ENCODE results near the gene TCF7L2.

The TCF7L2 gene

DNA sequence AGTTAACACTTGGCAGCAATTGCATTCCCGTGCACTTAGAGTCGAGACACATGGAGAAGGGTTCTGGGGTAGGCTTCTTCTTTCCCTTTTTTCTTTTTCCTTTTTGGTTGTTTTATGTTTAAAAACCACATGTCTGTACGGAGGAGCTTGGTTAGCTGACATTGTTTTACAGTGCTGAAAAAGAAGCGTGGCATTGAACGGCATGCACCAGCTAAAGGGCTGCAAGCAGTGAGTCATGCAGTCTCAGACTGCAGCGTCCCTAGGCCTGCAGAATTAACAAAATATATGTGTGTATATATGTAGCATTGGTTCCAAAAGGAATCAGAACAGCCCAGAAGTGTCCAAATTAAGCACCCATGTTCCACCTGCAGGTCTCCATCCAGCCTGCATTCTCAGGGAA, 211.0 kb downstream of the TCF7L2 start:
- no peak for DNase-seq

GRCh38 chr10:113162960-113163359, 212.9 kb downstream of the TCF7L2 start:
- no peak for DNase-seq

DNA sequence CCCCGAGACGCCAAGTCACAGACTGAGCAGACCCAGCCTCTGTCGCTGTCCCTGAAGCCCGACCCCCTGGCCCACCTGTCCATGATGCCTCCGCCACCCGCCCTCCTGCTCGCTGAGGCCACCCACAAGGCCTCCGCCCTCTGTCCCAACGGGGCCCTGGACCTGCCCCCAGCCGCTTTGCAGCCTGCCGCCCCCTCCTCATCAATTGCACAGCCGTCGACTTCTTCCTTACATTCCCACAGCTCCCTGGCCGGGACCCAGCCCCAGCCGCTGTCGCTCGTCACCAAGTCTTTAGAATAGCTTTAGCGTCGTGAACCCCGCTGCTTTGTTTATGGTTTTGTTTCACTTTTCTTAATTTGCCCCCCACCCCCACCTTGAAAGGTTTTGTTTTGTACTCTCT, 215.6 kb downstream of the TCF7L2 start:
- no peak for DNase-seq

DNA sequence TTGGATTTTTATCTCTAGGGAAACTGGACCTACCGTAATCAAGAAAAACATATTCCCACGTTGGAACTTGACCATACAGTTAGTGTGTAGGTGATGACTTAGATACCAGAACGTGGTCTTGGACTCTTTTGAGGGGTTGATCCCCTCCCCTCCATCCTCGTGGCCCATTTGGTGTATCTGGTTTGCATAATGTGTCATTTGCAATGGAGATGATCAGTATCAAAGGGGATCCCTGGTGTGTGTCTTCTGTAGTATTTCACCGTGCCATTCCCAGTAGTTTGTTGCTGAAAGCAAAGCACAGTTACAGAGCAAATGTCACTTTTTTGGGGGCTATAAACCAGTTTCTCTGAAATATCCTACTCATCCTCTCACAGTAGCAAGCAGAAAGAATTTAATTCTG, 217.7 kb downstream of the TCF7L2 start:
- no peak for DNase-seq

DNA sequence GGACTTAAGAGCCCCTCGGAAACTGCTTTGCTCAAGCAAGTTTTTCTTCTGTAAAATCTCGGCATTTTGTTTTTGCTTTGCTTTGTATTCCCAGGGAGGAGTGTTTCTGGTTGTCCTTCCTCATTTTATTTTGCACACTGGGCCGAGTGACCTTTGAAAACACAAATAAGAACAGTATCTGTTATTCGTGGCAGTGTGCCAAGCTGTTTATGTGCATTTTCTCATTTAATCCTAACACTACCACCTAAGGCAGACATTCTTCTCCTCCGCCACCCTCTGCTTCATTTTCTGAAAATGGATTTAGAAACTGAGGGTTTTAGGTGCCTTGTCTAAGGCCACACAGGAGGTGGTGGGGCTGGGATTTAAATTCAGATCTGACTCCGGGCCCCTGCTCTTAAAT, 218.5 kb downstream of the TCF7L2 start:
- DNase-seq: no peak

DNA sequence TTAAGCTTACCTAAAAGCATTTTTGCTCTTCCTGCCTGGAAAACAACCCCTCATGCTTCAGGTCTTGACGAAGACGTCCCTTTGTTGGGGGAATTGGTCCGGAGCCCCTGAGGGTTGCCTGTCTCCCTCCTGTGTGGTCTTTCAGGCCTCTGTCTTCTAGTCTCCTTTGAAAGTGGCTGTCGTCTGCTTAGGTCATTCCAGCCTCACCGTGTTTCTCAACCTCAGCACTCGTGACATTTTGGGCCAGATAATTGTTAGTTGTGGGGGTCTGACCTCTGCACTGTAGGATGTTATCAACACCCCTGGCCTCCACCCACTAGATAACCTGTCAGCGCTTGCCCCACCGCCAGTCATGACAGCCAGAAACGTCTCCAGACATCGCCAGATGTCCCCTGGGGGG, 219.1 kb downstream of the TCF7L2 start:
- DNase-seq: no peak

DNA sequence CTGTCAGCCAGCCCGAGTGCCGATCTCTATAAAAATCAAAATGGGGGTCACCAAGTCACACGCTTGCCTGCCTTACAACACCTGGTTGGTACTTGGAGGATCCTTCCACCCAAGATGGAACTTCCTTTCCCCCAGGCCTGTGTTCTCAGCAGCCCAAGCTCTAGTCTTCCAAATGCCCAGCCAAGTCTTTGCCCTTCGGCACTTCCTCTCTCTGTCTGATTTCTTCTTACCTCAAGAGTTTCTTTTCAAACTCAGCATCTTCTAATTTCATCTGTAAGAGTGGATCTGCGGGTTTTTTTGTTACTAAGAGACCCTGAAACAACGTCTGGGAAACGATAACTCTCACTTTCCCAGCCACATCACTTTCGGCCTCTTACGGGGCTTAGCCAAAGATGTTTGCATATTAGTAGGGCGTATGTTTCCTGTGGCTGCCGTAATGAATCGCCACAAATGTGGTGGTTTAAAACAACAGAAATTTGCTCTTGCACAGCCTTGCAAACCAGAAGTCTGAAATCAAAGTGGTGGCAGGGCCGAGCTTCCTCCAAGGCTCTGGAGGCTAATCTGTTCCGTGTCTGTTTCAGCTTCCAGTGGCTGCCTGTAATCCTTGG, 219.9 kb downstream of the TCF7L2 start:
- no peak for DNase-seq

DNA sequence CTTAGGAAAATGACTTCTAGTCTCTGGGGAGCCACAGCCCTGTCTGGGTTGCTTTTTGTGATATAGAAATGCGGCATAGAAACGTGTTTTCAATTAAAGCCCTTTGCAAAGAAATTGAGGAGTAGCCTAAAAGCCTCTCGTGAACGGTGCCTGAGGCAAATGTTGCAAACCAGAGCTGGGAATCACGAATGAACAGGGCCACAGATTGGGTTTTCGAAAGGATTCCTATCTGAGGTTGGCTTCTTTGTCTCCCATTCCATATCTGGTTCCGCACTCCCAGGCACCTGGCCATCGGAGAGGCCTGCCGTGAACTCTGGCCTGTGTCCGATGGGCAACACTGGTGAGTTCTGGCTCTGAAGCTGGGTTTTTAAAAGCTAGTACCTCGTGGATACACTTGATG, 221.6 kb downstream of the TCF7L2 start:
- no peak for DNase-seq

GRCh38 chr10:113175176-113175575, 225.1 kb downstream of the TCF7L2 start:
- DNase-seq: no peak

- no peak for DNase-seq
These were observed 226.0 kb downstream of the TCF7L2 start for GRCh38 chr10:113175756-113176651.

DNA sequence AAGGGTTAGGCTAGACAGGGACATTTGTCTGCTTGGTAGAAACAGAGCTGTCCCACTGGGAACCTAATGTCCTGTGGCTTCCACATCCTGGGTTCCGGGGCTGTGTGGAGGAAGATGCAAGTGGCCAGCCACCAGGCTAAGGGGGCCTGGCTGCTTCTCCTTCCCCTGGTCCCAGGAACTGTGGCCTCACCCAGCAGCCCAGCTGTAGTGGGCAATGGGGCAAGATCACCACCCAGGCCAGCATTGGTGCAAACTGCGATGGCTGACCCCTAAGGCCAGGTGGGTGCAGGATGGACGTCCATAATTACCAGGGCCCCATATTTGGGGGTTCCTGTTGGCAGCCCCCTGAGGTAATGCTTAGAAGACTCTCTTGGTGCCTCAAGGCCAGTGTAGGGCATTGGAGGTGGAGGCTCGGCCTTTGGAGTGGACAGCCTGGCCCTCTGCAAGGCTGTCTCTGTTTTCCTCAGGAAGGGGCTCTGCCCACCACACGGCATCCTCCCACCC, 226.7 kb downstream of the TCF7L2 start:
- no peak for DNase-seq

- no peak for DNase-seq
These were observed 227.3 kb downstream of the TCF7L2 start for GRCh38 chr10:113177156-113177935.

DNA sequence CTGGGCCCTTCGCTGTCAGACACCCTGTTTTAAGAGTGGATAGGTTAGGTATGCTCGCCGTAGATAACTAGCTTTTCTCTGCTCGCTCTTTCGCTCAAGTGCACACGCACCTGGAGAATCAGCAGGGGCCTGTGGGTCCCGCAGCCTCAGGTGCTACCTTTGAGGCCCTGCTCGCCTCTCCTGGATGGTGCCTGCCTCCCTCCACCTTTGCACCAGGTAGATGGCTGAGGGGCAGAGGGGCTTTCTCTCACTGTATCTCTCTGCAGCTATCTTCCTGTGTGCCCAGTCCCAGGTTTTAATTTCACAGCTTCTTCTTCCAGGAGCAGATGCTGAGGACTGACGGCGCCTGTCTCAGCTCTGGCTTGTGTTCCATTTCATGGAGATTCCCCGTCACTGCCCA, 227.9 kb downstream of the TCF7L2 start:
- DNase-seq: no peak

DNA sequence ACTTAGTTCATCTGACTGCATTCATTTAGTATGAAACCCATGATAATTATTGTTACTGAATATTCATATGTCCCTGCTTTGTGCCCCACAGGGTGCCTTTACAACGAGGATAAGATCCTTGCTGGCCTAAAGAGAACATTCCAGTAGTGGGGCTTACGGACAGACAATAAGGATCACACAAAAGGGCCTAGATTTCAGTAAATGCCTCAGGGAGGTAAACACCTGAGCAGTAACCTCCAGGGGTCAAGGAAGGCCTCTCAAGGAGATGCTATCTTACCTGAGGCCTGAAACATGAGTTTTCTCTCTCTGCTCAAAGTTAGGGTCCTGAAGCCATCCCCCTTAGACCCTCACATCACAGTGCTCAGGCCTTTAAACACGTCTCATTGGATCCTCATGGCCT, 228.7 kb downstream of the TCF7L2 start:
- DNase-seq: no peak

DNA sequence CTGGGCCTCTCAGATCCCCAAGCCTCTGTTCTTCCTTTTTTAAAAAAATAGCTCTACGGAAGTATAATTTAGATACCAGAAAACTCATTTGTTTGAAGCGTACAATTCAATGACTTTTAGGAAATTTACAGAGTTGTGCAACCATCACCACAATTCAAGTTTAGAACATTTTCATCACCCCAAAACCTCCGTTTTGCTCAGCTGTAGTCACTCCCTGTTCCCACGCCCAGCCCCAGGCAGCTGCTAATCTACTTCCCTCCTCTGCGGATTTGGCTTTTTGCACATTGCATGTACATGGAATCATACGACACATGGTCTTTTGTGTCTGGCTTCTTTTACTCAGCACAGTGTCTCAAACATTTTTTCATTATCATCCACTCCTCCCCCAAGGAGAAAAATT, 229.2 kb downstream of the TCF7L2 start:
- no peak for DNase-seq

DNA sequence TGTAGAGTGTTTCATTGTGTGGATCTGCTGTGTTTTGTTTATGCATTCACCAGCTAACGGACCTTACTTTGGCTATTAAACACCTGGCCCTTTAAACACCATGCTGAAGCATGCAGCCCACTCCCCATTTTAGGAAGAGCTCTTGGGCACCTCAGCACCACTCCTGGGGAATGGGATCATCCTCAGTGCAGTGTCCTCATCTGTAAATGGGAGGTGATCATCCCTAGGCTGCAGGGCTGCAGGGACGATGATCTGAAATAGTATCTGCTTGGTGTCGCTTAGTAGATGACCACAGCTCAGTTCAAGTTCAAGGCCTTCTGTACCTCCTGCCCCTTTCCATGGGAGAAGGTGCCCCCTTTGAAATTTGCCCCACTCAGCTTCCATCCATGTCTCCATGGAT, 229.9 kb downstream of the TCF7L2 start:
- no peak for DNase-seq

GRCh38 chr10:113180401-113181154, 230.5 kb downstream of the TCF7L2 start:
- no peak for DNase-seq

- DNase-seq: no peak
These were observed 232.1 kb downstream of the TCF7L2 start for GRCh38 chr10:113182154-113182553.

GRCh38 chr10:113183573-113183972, 233.5 kb downstream of the TCF7L2 start:
- no peak for DNase-seq

DNA sequence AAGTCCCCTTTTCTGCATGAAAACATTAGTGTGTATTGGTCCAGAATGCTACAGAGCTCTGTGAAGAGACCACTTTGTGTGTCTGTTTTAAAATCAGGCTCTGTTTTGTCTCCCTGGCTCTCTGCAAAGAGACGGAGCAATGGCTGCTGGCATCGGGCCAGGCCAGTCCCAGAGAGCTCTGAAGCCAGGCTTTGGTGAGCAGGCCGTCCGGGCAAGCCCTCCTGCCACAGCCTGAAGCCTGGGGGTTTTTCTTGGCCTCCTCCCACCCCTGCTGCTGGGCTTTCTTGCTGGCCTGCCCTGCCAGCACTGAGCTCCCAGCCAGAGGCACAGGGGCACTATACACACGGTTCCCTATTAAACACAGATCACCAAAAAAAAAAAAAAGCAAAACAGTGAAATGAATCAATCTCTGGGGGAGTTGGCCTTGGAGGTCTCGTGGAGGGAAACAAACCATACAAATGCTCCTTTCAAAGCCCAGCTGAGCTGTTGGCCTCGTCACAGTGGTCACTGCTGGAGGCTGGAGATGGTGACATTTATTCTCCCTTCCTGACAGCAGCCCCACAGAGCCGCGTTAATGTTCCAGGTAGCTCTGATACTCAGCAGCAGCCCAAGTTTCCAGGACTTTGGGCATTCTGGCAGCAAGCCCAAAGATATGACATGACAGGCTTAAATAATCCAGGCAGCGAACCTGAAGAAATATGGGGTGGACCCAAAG, 237.2 kb downstream of the TCF7L2 start:
- DNase-seq: no peak

- DNase-seq: no peak
These were observed 249.4 kb downstream of the TCF7L2 start for GRCh38 chr10:113199459-113199858.

DNA sequence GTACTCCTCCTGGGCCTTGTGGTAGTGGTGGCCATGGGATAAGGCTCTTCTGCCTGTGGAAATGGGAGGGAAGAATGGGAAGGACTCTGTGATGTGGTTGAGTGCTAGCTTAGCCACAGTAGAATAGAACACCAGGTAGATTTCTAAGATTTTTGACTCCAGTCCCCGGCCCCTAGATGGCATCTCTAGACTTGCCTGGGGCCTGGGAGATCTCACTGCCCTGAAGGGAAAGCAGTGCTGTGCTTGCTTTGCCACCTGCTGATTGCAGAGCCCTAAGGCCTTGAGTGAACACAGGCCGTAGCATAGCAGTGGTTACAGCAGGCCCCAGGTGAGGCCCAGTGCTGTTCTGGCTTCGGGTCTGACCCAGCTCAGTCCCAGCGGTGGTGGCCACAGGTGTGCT, 252.0 kb downstream of the TCF7L2 start:
- no peak for DNase-seq

All from hematopoietic multipotent progenitor cell treated with erythropoietin and hydrocortisone succinate and interleukin-3 and kit ligand, for 8 days (in vitro differentiated cells).